Cardiac muscle cell (in vitro differentiated cells and primary cell): ENCODE results near the gene LYSMD2. TPM values are rescaled to one million over a fixed set of nuclear protein-coding genes. Genes with fewer than 3 reads are reported as not detected.
A peak's percentile ranks its signal among the peaks of the same experiment; 100 is the strongest.

Source experiments
- DNase-seq, 2 donors: peaks; one replicate each; pipeline versions ENCODE4 v3.0.0 to v3.0.0-alpha.2; 2010 to 2017; ENCODE audit warnings: low read depth in 1 of 2, low spot score in 1 of 2
- H3K27ac ChIP-seq: fragments of 200-600 bp; sonication (generic); 2 replicates; pipeline ENCODE4 v1.5.1; 2016
- H3K27me3 ChIP-seq: fragments of 200-600 bp; sonication (generic); 2 replicates; pipeline ENCODE4 v1.6.0; 2016; ENCODE audit warnings: control low read depth
- H3K36me3 ChIP-seq: fragments of 200-600 bp; sonication (generic); 2 replicates; pipeline ENCODE4 v1.5.1; 2016; ENCODE audit warnings: control low read depth
- H3K4me1 ChIP-seq: fragments of 200-600 bp; sonication (generic); 2 replicates; pipeline ENCODE4 v1.8.1; 2017; ENCODE audit warnings: low read depth, mild to moderate bottlenecking, mixed run types
- H3K4me3 ChIP-seq: fragments of 200-600 bp; sonication (generic); 2 replicates; pipeline ENCODE4 v1.5.1; 2016; ENCODE audit warnings: mild to moderate bottlenecking
- H3K9me3 ChIP-seq: fragments of 200-600 bp; sonication (generic); 2 replicates; pipeline ENCODE4 v1.5.1; 2017; ENCODE audit warnings: low read depth, mild to moderate bottlenecking, control low read depth
- polyA plus RNA-seq: library from polyadenylated mRNA; unstranded; fragments of >200 nt; fragmentation: Nextera tagmentation; extraction: Ambion mirVana; gene quantifications from 2 replicates; pipeline ENCODE4 v1.2.1, GENCODE V29; 2016
- total RNA-seq: library from RNA; depleted of rRNA; stranded (reverse); fragments of >200 nt; gene quantifications from 2 replicates; pipeline ENCODE4 v1.2.3, GENCODE V29; 2016
- TF ChIP-seq, protein P1 (sequence below): IDR thresholded peaks from 2 replicates; pipeline ENCODE4 v1.5.1; 2012; ENCODE audit warnings: low read depth, mild to moderate bottlenecking, low read length

LYSMD2 gene
- total and polyA plus RNA-seq, 2 experiments from 2014 or later, result 1.7 to 1.9 TPM

DNA sequence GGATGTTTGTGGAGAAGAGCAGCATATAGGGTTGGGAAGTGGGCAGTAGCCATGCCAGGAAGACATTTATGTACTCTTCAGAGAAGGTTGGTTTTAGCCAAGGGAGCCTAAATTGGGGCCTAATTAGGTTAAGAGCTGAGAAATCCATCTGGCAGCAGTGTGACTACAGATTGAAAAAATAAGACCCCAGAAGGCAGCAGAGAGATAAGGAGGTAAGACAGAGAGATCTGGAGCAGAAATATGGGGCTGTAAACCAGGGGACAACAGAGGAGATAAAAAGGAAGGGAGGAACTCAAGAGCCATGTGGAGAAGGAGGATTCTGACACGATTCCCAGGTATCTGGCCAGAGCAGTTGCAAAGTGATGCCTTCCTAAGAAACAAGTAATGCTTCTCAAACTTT is 23.3 kb downstream of the LYSMD2 start:
- no peaks in the 10 kb centered on the region for H3K36me3 ChIP-seq
- H3K27me3 ChIP-seq, result no peaks in the 10 kb centered on the region
- DNase-seq, result no peak
- no peak overlapping the region for H3K4me3 ChIP-seq
- H3K27ac ChIP-seq, result no peak overlapping the region
- H3K4me1 ChIP-seq, result peaks cover 3% of the 10 kb centered on the region
- TF ChIP-seq, protein P1, sequence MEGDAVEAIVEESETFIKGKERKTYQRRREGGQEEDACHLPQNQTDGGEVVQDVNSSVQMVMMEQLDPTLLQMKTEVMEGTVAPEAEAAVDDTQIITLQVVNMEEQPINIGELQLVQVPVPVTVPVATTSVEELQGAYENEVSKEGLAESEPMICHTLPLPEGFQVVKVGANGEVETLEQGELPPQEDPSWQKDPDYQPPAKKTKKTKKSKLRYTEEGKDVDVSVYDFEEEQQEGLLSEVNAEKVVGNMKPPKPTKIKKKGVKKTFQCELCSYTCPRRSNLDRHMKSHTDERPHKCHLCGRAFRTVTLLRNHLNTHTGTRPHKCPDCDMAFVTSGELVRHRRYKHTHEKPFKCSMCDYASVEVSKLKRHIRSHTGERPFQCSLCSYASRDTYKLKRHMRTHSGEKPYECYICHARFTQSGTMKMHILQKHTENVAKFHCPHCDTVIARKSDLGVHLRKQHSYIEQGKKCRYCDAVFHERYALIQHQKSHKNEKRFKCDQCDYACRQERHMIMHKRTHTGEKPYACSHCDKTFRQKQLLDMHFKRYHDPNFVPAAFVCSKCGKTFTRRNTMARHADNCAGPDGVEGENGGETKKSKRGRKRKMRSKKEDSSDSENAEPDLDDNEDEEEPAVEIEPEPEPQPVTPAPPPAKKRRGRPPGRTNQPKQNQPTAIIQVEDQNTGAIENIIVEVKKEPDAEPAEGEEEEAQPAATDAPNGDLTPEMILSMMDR, result no peak
- H3K9me3 ChIP-seq, result no peaks in the 10 kb centered on the region

DNA sequence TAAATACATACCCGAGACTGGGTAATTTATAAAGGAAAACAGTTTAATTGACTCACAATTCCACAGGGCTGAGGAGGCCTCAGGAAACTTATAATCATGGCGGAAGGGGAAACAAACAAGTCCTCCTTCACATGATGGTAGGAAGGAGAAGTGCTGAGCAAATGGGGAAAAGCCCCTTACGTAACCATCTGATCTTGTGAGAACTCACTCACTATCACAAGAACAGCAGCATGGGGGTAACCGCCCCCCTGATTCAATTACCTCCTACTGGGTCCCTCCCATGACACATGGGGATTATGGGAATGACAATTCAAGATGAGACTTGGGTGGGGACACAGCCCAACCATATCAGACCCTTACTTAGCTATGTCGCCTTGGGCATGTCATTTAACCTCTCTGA is 28.4 kb downstream of the LYSMD2 start:
- no peaks in the 10 kb centered on the region for H3K27me3 ChIP-seq
- TF ChIP-seq, protein P1, result no peak
- H3K4me3 ChIP-seq, result no peak overlapping the region
- no peak for DNase-seq
- H3K36me3 ChIP-seq, result no peaks in the 10 kb centered on the region
- no peaks in the 10 kb centered on the region for H3K9me3 ChIP-seq
- H3K27ac ChIP-seq, result no peak overlapping the region
- H3K4me1 ChIP-seq, result no peaks in the 10 kb centered on the region

DNA sequence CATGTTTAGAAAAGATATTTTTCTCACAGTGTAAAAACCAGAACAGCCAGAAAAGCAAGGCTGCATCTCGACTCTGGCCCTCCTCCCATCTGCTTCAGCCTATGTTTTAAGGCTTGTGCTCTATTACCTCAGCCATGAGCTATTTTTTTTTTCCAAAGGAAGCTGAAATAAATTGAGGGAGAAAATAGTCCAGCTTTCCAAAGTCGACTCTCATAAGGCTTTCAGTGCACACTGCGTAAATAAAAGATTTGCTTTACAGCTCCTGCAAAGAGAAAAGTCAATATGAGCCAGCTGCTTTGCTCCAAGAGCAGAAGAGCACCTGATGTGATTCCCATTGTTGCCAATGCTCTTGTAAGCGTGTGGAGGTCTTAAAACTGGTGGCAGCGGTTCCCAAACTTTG is 29.4 kb downstream of the LYSMD2 start:
- no peaks in the 10 kb centered on the region for H3K9me3 ChIP-seq
- no peak overlapping the region for H3K27ac ChIP-seq
- no peaks in the 10 kb centered on the region for H3K4me1 ChIP-seq
- TF ChIP-seq, protein P1, result no peak
- H3K4me3 ChIP-seq, result no peak overlapping the region
- H3K27me3 ChIP-seq, result no peaks in the 10 kb centered on the region
- H3K36me3 ChIP-seq, result no peaks in the 10 kb centered on the region
- no peak for DNase-seq

DNA sequence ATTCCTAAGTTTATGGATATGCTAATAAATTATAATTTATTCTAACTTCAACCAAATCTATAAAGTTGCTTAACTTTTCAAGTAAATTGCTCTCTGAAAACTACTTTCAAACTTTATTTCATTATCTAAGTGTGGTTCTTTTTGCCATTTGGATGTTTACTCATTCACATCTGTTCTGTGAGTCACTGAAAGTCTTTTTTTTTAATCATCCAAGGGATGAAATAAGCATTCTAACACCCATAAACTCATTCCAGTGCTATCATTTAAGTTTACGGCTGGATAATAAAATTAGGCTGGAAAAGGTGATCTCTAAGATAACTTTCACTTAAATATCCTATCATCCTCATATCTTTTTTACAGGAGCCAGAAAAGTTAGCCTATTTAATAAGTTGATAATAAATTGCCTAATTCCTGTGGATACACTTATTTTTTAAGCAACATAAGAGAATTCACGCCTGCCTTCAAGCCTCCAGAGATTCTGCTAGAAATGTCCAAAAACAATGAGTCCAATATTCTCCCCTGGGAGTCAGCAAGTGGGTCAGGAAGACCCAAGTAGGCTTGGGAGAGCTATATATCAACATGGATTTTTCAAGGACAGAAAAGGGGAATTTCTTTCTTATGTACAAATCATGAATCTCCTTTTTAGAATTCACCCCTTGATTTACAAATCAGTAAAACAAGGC is 30.4 kb downstream of the LYSMD2 start:
- no peaks in the 10 kb centered on the region for H3K4me1 ChIP-seq
- H3K27me3 ChIP-seq, result no peaks in the 10 kb centered on the region
- TF ChIP-seq, protein P1, result no peak
- peak in 1 of 2 donors; percentile 13 for DNase-seq
- no peaks in the 10 kb centered on the region for H3K36me3 ChIP-seq
- H3K27ac ChIP-seq, result no peak overlapping the region
- H3K4me3 ChIP-seq, result no peak overlapping the region
- no peaks in the 10 kb centered on the region for H3K9me3 ChIP-seq

DNA sequence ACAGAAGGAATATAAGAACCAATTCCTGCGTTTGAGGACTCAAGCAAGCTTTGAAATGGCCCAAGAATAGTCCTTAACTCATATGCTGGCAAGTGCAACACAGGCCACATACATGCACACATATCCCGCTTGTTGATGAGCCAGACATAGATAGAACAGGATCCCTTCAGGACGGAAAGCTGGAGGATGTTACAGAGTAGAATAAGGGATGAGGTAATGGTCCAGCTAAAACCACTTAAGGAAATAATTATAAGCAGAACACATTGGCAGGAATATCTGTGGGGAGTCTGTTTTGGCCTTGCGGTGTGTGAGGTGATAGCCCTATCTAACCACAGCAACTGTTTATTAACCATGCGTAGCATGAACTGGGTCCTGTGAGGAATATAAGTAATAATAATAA is 31.2 kb downstream of the LYSMD2 start:
- no peaks in the 10 kb centered on the region for H3K36me3 ChIP-seq
- no peaks in the 10 kb centered on the region for H3K9me3 ChIP-seq
- TF ChIP-seq, protein P1, result no peak
- no peaks in the 10 kb centered on the region for H3K4me1 ChIP-seq
- no peak overlapping the region for H3K4me3 ChIP-seq
- no peak overlapping the region for H3K27ac ChIP-seq
- peak in 1 of 2 donors; percentile 52 for DNase-seq
- H3K27me3 ChIP-seq, result no peaks in the 10 kb centered on the region
